Upper lobe of left lung (tissue), 6 donors: Measurements from ENCODE around the gene RNF208. TPM values are rescaled to one million over a fixed set of nuclear protein-coding genes. Genes with fewer than 3 reads are reported as not detected.
A peak's percentile ranks its signal among the peaks of the same experiment; 100 is the strongest.

Experiments used
- ATAC-seq, 2 donors: fragments of 200-7000 bp; cut with Tn5 transposase; one replicate each; pipeline ENCODE4 v1.9.1; 2022; ENCODE audit warnings: mild to moderate bottlenecking in 2 of 2, moderate library complexity in 2 of 2; ENCODE audit not compliant: low FRiP score in 2 of 2
- DNase-seq, 2 donors: peaks; one replicate each; pipeline ENCODE4 v3.0.0-alpha.2; 2019 to 2020
- H3K27ac ChIP-seq, 4 donors: fragments of 200-600 bp; sonication (generic); one replicate each; pipeline ENCODE4 v1.5.1; 2016 to 2019
- H3K27me3 ChIP-seq, 4 donors: fragments of 200-600 bp; sonication (generic); one replicate each; pipeline ENCODE4 v1.5.1; 2017 to 2019
- H3K36me3 ChIP-seq, 4 donors: fragments of 200-600 bp; sonication (generic); one replicate each; pipeline ENCODE4 v1.5.1; 2016 to 2019
- H3K4me1 ChIP-seq, 4 donors: fragments of 200-600 bp; sonication (generic); one replicate each; pipeline ENCODE4 v1.5.1; 2018 to 2019
- H3K4me3 ChIP-seq, 4 donors: fragments of 200-600 bp; sonication (generic); one replicate each; pipeline ENCODE4 v1.5.1; 2017 to 2019; ENCODE audit warnings: mild to moderate bottlenecking in 2 of 4, moderate library complexity in 1 of 4
- H3K9me3 ChIP-seq, 4 donors: fragments of 200-600 bp; sonication (generic); one replicate each; pipeline ENCODE4 v1.5.1; 2018 to 2019
- CTCF ChIP-seq, 6 experiments: fragments of 450-650 bp in 4 of 6; fragments of 200-600 bp in 2 of 6; sonication (generic) in 2 of 6; IDR thresholded peaks; one replicate each; pipeline ENCODE4 v1.5.1; 2016 to 2019; ENCODE audit warnings: antibody characterized with exemption in 6 of 6
- EP300 ChIP-seq, 4 donors: sonication (generic); formaldehyde crosslinking; IDR thresholded peaks; one replicate each; pipeline ENCODE4 v1.5.1; 2017; ENCODE audit warnings: antibody characterized with exemption in 4 of 4, control low read depth in 2 of 4
- POLR2A ChIP-seq, 4 donors: fragments of 450-650 bp; IDR thresholded peaks; one replicate each; pipeline ENCODE4 v1.5.1; 2016 to 2017; ENCODE audit warnings: antibody characterized with exemption in 4 of 4, mild to moderate bottlenecking in 2 of 4
- POLR2AphosphoS5 ChIP-seq, 2 donors: sonication (generic); formaldehyde crosslinking; IDR thresholded peaks; one replicate each; pipeline ENCODE4 v1.5.1; 2017; ENCODE audit warnings: antibody characterized with exemption in 2 of 2
- WGBS, 2 donors: methylation state at CpG; one replicate each; pipeline ENCODE4 v1.1.5; 2017 to 2018; 5-methylcytosine and 5-hydroxymethylcytosine counted together
- total RNA-seq, 6 donors: library from RNA; depleted of rRNA in 4 of 6; stranded (reverse); fragments of >200 nt in 4 of 6; gene quantifications; one replicate each; pipeline versions ENCODE4 v1.1.0 to v1.2.1, GENCODE V29; 2016 to 2021
- donor health status: DM: no; HTN: no; CAD: no; lungs with moderate emphysema.
- donor health status: DM: no; HTN: yes; CAD: no; lungs with severe emphysema.

RNF208 gene
- total RNA-seq, 6 donors from 2014 or later: 2.3 to 12.6 (median 4.5) TPM

- 88 to 92% methylated on average over 11 to 22 of the region's 22 CpGs for WGBS, 2 donors
- DNase-seq (peak in 1 of 2 donors; percentile 74), ATAC-seq (no peak)
- peaks cover 0 to 5% (median 3%) of the 10 kb centered on the region in 4 donors for H3K36me3 ChIP-seq
- H3K4me3 ChIP-seq: no peak overlapping the region
- H3K4me1 ChIP-seq: peaks cover 18 to 35% (median 24%) of the 10 kb centered on the region in 4 donors
- no peaks in the 10 kb centered on the region for H3K27me3 ChIP-seq
- H3K27ac ChIP-seq: no peak overlapping the region
- no peaks in the 10 kb centered on the region for H3K9me3 ChIP-seq
- no peak for TF ChIP-seq CTCF (IDR thresholded peaks at IDR 0.05)
- TF ChIP-seq POLR2AphosphoS5 (IDR thresholded peaks at IDR 0.05): no peak
- TF ChIP-seq POLR2A (IDR thresholded peaks at IDR 0.05): no peak
- TF ChIP-seq EP300 (IDR thresholded peaks at IDR 0.05): no peak
Observed at GRCh38 chr9:137251490-137252268, 29.6 kb upstream of the RNF208 start.

- Histone ChIP-seq H3K36me3 (no peaks in the 10 kb centered on the region), H3K27ac (no peak within 1 kb of the TSS), H3K9me3 (no peaks in the 10 kb centered on the region), H3K4me1 (peaks cover 12 to 29% (median 18%) of the 10 kb centered on the region in 4 donors), H3K27me3 (no peaks in the 10 kb centered on the region), H3K4me3 (no peak within 1 kb of the TSS)
- TF ChIP-seq POLR2AphosphoS5 (IDR thresholded peaks at IDR 0.05) (no peak), CTCF (IDR thresholded peaks at IDR 0.05) (no peak), POLR2A (IDR thresholded peaks at IDR 0.05) (no peak), EP300 (IDR thresholded peaks at IDR 0.05) (no peak)
- no peak for DNase-seq
- no peak for ATAC-seq
- 83 to 86% methylated on average over 3 to 4 of the region's 4 CpGs for WGBS, 2 donors
Observed at GRCh38 chr9:137251194-137251461, 29.1 kb upstream of the RNF208 start, which contains the start of gene STPG3. Gene STPG3, plus strand, starts transcription at chr9:137251286. Its CDS starts 1 bp downstream, at chr9:137251287.

- no peak for ATAC-seq
- peak in 1 of 2 donors; percentile 66 for DNase-seq
- Histone ChIP-seq H3K9me3 (no peaks in the 10 kb centered on the region), H3K27ac (no peak overlapping the region), H3K4me3 (no peak overlapping the region), H3K4me1 (peaks cover 8 to 24% (median 13%) of the 10 kb centered on the region in 4 donors), H3K27me3 (no peaks in the 10 kb centered on the region), H3K36me3 (no peaks in the 10 kb centered on the region)
- WGBS, 2 donors: 60 to 85% methylated on average over 2 to 15 of the region's 18 CpGs
- TF ChIP-seq POLR2A (IDR thresholded peaks at IDR 0.05) (no peak), POLR2AphosphoS5 (IDR thresholded peaks at IDR 0.05) (no peak), EP300 (IDR thresholded peaks at IDR 0.05) (no peak), CTCF (IDR thresholded peaks at IDR 0.05) (no peak)
Observed at GRCh38 chr9:137250329-137251193, 28.5 kb upstream of the RNF208 start.

GRCh38 chr9:137247916-137248175, 25.8 kb upstream of the RNF208 start:
- peaks cover 6 to 29% (median 13%) of the 10 kb centered on the region in 4 donors for H3K4me1 ChIP-seq
- peaks cover 7 to 11% (median 8%) of the 10 kb centered on the region in 4 donors for H3K36me3 ChIP-seq
- H3K9me3 ChIP-seq: no peaks in the 10 kb centered on the region
- no peak overlapping the region for H3K4me3 ChIP-seq
- 72 to 88% methylated on average over 6 of the region's 6 CpGs for WGBS, 2 donors
- ATAC-seq (no peak), DNase-seq (peak in 1 of 2 donors; percentile 50)
- peak overlapping the region in 2 of 4 donors; percentile 6 to 63 for H3K27ac ChIP-seq
- TF ChIP-seq POLR2A (IDR thresholded peaks at IDR 0.05) (no peak), POLR2AphosphoS5 (IDR thresholded peaks at IDR 0.05) (no peak), EP300 (IDR thresholded peaks at IDR 0.05) (no peak), CTCF (IDR thresholded peaks at IDR 0.05) (no peak)
- no peaks in the 10 kb centered on the region for H3K27me3 ChIP-seq
